Subcutaneous abdominal adipose tissue (tissue), 5 donors: ENCODE measurements around the gene SLC27A2.
"Not testable (repeated sequence)": the region's sequence is repeated elsewhere in the genome, so short reads cannot be mapped to it uniquely, and the experiment has no call there.

Experiments
- H3K27ac ChIP-seq: one replicate; pipeline ENCODE4 v1.7.0; 2013; ENCODE audit warnings: low read depth, mild to moderate bottlenecking, inconsistent platforms, low read length, moderate library complexity
- H3K27me3 ChIP-seq, 5 donors: one replicate each; pipeline ENCODE4 v1.7.0; 2013; ENCODE audit warnings: low read length in 5 of 5, inconsistent platforms in 1 of 5; ENCODE audit not compliant: control insufficient read depth in 5 of 5, insufficient read depth in 4 of 5
- H3K36me3 ChIP-seq, 5 donors: one replicate each; pipeline ENCODE4 v1.7.0; 2013; ENCODE audit warnings: low read length in 5 of 5; ENCODE audit not compliant: control insufficient read depth in 5 of 5, insufficient read depth in 5 of 5
- H3K4me1 ChIP-seq, 5 donors: one replicate each; pipeline ENCODE4 v1.7.0; 2013; ENCODE audit warnings: low read length in 5 of 5, mild to moderate bottlenecking in 3 of 5, moderate library complexity in 1 of 5; ENCODE audit not compliant: control insufficient read depth in 5 of 5, insufficient read depth in 5 of 5
- H3K4me3 ChIP-seq, 5 donors: one replicate each; pipeline ENCODE4 v1.7.0; 2013; ENCODE audit warnings: low read length in 5 of 5, low read depth in 1 of 5
- H3K9ac ChIP-seq, 5 donors: one replicate each; pipeline ENCODE4 v1.7.0; 2013; ENCODE audit warnings: low read length in 5 of 5, mild to moderate bottlenecking in 4 of 5, moderate library complexity in 3 of 5
- H3K9me3 ChIP-seq, 5 donors: one replicate each; pipeline ENCODE4 v1.7.0; 2013; ENCODE audit warnings: low read length in 5 of 5; ENCODE audit not compliant: control insufficient read depth in 5 of 5
- donor health status: healthy.
- donor health status: healthy.
- donor health status: healthy.
- donor health status: healthy.
- donor health status: healthy.

SLC27A2 gene

GRCh38 chr15:50143255-50143860 is 38.6 kb upstream of the SLC27A2 start:
- no peak overlapping the region for H3K9ac ChIP-seq
- H3K27ac ChIP-seq: no peak overlapping the region
- H3K9me3 ChIP-seq: no peaks in the 10 kb centered on the region
- no peaks in the 10 kb centered on the region for H3K36me3 ChIP-seq
- no peaks in the 10 kb centered on the region for H3K27me3 ChIP-seq
- H3K4me3 ChIP-seq: no peak overlapping the region
- peaks cover 0 to 5% (median 3%) of the 10 kb centered on the region in 5 donors for H3K4me1 ChIP-seq

DNA sequence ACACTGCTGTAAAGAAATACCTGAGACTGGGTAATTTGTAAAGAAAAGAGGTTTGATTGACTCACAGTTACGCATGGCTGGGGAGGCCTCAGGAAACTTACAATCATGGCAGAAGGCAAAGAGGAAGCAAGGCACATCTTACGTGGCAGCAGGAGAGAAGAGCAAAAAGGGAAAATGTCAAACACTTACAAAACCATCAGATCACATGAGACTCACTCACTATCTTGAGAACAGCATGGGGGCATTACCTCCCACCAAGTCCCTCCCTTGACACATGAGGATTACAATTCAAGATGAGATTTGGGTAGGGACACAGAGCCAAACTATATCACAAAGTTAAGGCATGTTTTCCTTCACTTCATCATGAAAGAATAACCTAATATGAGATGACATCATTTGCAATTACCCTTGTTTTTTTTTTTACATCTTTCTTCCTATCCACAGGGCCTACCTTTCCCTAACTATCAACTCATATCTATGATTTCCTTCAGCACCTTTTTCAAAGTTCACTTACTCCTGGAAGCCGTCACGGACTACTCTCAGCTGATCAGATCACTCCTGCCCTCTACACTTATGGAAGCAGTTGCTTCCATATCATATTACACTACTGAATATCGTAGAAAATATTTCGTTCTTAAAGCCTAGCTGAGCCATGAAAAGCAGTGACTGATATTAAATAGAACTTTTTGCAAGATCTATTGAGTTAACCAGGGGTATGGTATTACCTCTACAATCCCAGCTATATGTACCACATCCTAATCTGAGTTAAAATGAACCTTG is 37.5 kb upstream of the SLC27A2 start:
- Histone ChIP-seq H3K9ac (no peak overlapping the region), H3K27me3 (no peaks in the 10 kb centered on the region), H3K27ac (no peak overlapping the region), H3K9me3 (no peaks in the 10 kb centered on the region), H3K4me3 (no peak overlapping the region), H3K4me1 (peaks cover 0 to 5% (median 3%) of the 10 kb centered on the region in 5 donors), H3K36me3 (no peaks in the 10 kb centered on the region)

GRCh38 chr15:50145451-50145872 is 36.5 kb upstream of the SLC27A2 start:
- Histone ChIP-seq H3K4me3 (no peak overlapping the region), H3K4me1 (peaks cover 0 to 5% (median 3%) of the 10 kb centered on the region in 5 donors), H3K27me3 (no peaks in the 10 kb centered on the region), H3K9ac (no peak overlapping the region), H3K36me3 (no peaks in the 10 kb centered on the region), H3K9me3 (no peaks in the 10 kb centered on the region), H3K27ac (no peak overlapping the region)

GRCh38 chr15:50146632-50147031 is 35.4 kb upstream of the SLC27A2 start:
- H3K9me3 ChIP-seq: no peaks in the 10 kb centered on the region
- peaks cover 0 to 5% (median 2%) of the 10 kb centered on the region in 5 donors for H3K4me1 ChIP-seq
- no peak overlapping the region for H3K4me3 ChIP-seq
- no peaks in the 10 kb centered on the region for H3K36me3 ChIP-seq
- H3K27ac ChIP-seq: no peak overlapping the region
- H3K9ac ChIP-seq: no peak overlapping the region
- H3K27me3 ChIP-seq: no peaks in the 10 kb centered on the region

DNA sequence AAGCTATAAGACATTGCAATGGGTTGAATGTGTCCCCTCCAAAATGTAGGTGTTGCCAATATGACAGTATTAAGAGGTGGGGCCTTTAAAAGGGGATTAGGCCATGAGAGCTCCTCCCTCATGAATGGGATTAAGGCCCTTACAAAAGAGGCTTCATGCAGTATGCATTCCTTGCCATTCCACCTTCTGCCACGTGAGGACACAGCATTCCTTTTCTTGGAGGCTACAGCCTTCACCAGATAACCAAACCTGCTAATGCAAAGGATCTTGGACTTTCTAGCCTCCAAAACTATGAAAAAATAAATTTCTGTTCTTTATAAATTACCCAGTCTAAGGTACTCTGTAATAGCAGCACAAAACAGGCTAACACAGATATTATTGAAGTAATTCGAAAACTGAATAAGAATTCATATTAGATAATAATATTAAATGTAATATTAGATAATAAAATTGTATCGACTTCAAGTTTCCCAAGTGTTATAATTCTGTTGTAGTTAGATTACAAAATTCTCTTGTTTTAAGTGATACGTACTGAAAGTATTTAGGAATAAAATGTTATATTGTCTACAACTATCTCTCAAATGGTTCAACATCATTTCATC is 33.5 kb upstream of the SLC27A2 start:
- Histone ChIP-seq H3K36me3 (no peaks in the 10 kb centered on the region), H3K4me3 (no peak overlapping the region), H3K9me3 (no peaks in the 10 kb centered on the region), H3K9ac (no peak overlapping the region), H3K27me3 (no peaks in the 10 kb centered on the region), H3K27ac (no peak overlapping the region), H3K4me1 (peaks cover 0 to 5% (median 2%) of the 10 kb centered on the region in 5 donors)

GRCh38 chr15:50149090-50149489 is 32.9 kb upstream of the SLC27A2 start:
- Histone ChIP-seq H3K4me3 (no peak overlapping the region), H3K27ac (no peak overlapping the region), H3K9me3 (no peaks in the 10 kb centered on the region), H3K9ac (no peak overlapping the region), H3K27me3 (no peaks in the 10 kb centered on the region), H3K36me3 (no peaks in the 10 kb centered on the region), H3K4me1 (peaks cover 0 to 5% (median 2%) of the 10 kb centered on the region in 5 donors)

DNA sequence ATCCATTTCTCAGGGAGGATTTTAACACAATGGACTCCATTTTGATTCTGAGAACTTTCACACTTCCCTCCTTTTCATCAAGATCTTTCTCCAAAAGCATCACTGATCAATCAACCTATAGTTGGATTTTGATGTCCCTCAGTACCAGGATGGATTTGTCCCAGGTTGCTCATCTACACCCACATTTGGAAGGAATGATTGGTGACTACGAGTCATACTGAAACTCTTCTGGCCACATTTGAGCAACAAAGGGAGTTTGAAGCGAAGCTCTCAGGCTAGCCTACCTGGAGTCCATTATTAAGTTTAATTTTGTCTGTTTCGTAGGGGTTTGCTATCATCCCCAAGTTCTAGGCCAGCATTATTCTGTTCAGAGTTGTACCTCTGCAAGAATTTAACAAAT is 31.6 kb upstream of the SLC27A2 start:
- no peak overlapping the region for H3K9ac ChIP-seq
- no peaks in the 10 kb centered on the region for H3K9me3 ChIP-seq
- H3K27ac ChIP-seq: no peak overlapping the region
- no peaks in the 10 kb centered on the region for H3K36me3 ChIP-seq
- peaks cover 0 to 5% (median 0%) of the 10 kb centered on the region in 5 donors for H3K4me1 ChIP-seq
- H3K27me3 ChIP-seq: no peaks in the 10 kb centered on the region
- H3K4me3 ChIP-seq: no peak overlapping the region

DNA sequence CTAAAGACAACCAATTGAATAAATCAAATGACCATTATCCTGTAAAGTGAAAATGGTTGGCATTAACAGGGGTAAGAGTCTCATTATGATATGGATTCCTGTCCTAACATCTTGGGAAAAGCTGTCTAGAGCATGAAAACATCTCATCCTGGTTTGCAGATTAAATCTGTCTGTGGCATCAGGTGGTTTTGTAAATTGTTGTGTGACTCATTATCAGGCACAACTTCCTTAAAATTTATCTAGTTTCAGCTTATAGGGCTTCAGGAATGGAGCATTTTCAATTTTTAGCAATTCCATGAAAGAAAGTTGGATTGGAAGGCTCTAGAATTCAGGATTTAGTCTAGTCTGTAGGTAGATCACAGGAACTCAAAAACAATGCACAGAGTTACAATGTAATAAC is 31.1 kb upstream of the SLC27A2 start:
- no peaks in the 10 kb centered on the region for H3K27me3 ChIP-seq
- peaks cover 0 to 5% (median 0%) of the 10 kb centered on the region in 5 donors for H3K4me1 ChIP-seq
- no peak overlapping the region for H3K4me3 ChIP-seq
- no peaks in the 10 kb centered on the region for H3K36me3 ChIP-seq
- no peak overlapping the region for H3K9ac ChIP-seq
- H3K9me3 ChIP-seq: no peaks in the 10 kb centered on the region
- no peak overlapping the region for H3K27ac ChIP-seq

DNA sequence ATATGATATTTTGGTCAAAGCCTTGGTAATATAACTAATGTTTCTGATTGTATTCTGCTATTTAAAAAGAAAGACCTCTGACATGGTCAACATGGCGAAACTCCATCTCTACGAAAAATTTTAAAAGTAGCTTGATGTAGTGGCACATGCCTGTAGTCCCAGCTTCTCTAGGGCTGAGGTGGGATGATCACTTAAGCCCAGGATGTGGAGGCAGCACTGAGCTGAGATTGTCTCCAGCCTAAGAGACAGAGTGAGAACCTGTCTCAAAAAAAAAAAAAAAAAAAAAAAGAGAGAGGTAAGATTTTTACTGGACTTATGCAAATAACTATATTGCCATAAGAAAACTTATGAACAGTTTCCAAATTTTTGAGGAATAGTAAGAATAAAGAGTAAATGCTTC is 30.5 kb upstream of the SLC27A2 start:
- Histone ChIP-seq H3K4me3 (no peak overlapping the region), H3K9me3 (no peaks in the 10 kb centered on the region), H3K36me3 (no peaks in the 10 kb centered on the region), H3K4me1 (peaks cover 0 to 4% (median 0%) of the 10 kb centered on the region in 5 donors), H3K9ac (no peak overlapping the region), H3K27ac (no peak overlapping the region), H3K27me3 (no peaks in the 10 kb centered on the region)

DNA sequence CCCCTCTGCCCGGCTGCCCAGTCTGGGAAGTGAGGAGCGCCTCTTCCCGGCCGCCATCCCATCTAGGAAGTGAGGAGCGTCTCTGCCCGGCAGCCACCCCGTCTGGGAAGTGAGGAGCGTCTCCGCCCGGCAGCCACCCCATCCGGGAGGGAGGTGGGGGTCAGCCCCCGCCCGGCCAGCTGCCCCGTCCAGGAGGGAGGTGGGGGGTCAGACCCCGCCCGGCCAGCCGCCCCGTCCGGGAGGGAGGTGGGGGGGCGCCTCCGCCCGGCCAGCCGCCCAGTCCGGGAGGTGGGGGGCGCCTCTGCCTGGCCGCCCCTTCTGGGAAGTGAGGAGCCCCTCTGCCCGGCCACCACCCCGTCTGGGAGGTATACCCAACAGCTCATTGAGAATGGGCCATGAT is 23.8 kb upstream of the SLC27A2 start:
- H3K27ac ChIP-seq, H3K27me3 ChIP-seq, H3K36me3 ChIP-seq, H3K9ac ChIP-seq, H3K9me3 ChIP-seq, H3K4me3 ChIP-seq, H3K4me1 ChIP-seq: not testable (repeated sequence)
